Loucy (cell line): ENCODE measurements around the gene APLN.

Experiments
- EZH2phosphoT487 ChIP-seq: fragments of 200-600 bp; IDR thresholded peaks from 2 replicates; pipeline ENCODE4 v1.6.1; 2018; ENCODE audit warnings: antibody characterized with exemption, mild to moderate bottlenecking, moderate library complexity, borderline replicate concordance
- TF ChIP-seq, protein P1 (sequence below): fragments of 200-600 bp; sonication (generic); conservative IDR thresholded peaks from 2 replicates; pipeline ENCODE4 v1.5.1; 2014; ENCODE audit warnings: mild to moderate bottlenecking, antibody characterized with exemption, low read length

DNA sequence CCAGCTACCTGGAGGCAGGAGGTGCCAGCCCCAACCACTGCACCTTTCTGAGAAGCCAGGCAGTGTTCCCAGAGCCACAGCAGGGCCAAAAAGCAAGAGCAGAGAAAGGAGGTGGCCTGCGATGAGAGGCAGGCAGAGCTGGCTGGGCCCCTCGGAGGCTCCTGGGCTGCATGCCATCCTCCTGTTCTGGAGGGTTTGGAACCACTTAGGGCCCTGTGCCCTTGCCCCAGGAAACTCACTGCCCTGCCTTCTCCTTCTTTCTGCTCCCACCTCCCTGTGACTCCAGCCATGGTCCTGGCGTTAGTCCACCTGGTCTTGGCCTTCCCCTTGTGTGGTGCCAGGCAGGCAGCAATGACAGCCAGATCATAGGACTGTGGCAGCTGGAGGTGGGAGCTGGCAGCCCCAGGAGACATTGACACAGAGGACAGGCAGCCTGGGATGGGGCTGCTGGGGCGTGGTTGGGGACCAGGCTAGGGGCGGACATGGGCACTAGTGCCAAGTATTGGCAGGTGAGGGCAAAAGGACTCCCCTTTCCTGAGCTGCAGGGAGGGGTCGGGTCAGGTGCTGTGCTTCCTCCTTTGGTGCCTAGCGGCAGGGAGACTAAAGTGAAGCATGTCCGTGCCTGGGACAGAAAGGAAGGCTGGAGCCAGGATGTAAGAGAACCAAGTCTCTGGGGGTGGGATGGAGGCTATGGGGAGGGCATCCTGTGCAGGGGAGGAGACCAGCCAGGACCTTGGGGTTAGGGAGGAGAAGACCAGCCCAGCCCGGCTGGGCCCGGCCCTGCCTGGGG is 1.4 kb downstream of the APLN start:
- TF ChIP-seq, protein P1, sequence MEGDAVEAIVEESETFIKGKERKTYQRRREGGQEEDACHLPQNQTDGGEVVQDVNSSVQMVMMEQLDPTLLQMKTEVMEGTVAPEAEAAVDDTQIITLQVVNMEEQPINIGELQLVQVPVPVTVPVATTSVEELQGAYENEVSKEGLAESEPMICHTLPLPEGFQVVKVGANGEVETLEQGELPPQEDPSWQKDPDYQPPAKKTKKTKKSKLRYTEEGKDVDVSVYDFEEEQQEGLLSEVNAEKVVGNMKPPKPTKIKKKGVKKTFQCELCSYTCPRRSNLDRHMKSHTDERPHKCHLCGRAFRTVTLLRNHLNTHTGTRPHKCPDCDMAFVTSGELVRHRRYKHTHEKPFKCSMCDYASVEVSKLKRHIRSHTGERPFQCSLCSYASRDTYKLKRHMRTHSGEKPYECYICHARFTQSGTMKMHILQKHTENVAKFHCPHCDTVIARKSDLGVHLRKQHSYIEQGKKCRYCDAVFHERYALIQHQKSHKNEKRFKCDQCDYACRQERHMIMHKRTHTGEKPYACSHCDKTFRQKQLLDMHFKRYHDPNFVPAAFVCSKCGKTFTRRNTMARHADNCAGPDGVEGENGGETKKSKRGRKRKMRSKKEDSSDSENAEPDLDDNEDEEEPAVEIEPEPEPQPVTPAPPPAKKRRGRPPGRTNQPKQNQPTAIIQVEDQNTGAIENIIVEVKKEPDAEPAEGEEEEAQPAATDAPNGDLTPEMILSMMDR: no peak
- no peak for TF ChIP-seq EZH2phosphoT487
